Ascending aorta (tissue), 2 donors: ENCODE measurements around the gene ACADSB. TPM values are rescaled to one million over a fixed set of nuclear protein-coding genes. Genes with fewer than 3 reads are reported as not detected.

ENCODE experiments used
- DNase-seq, 2 donors: peaks; one replicate each; pipeline ENCODE4 v3.0.0-alpha.2; 2019; ENCODE audit warnings: low spot score in 2 of 2
- H3K27ac ChIP-seq, 2 donors: fragments of 200-600 bp; sonication (generic); one replicate each; pipeline ENCODE4 v1.5.1; 2016 to 2017; ENCODE audit warnings: mild to moderate bottlenecking in 1 of 2
- H3K27me3 ChIP-seq: fragments of 200-600 bp; sonication (generic); one replicate; pipeline ENCODE4 v1.5.1; 2017
- H3K36me3 ChIP-seq, 2 donors: fragments of 200-600 bp; sonication (generic); one replicate each; pipeline ENCODE4 v1.5.1; 2016
- H3K4me1 ChIP-seq, 2 donors: fragments of 200-600 bp; sonication (generic); one replicate each; pipeline ENCODE4 v1.5.1; 2016 to 2017; ENCODE audit warnings: mild to moderate bottlenecking in 1 of 2
- H3K4me3 ChIP-seq, 2 donors: fragments of 200-600 bp; sonication (generic); one replicate each; pipeline ENCODE4 v1.5.1; 2016 to 2017; ENCODE audit warnings: mild to moderate bottlenecking in 1 of 2
- H3K9me3 ChIP-seq, 2 donors: fragments of 200-600 bp; sonication (generic); one replicate each; pipeline ENCODE4 v1.5.1; 2016
- intact Hi-C: fragments of 100-400 bp; cut with DNase I; formaldehyde crosslinking; loops from one replicate; pipeline ENCODE4 v1.15.1; 2023
- total RNA-seq: library from RNA; depleted of rRNA; stranded (reverse); fragments of >200 nt; gene quantifications from one replicate; pipeline ENCODE4 v1.1.0, GENCODE V29; 2016
- TF ChIP-seq, protein P1 (sequence below), 3 experiments: fragments of 200-600 bp in 2 of 3; fragments of 450-650 bp in 1 of 3; sonication (generic) in 2 of 3; IDR thresholded peaks; one replicate each; pipeline ENCODE4 v1.5.1; 2016 to 2019; ENCODE audit warnings: antibody characterized with exemption in 3 of 3, mild to moderate bottlenecking in 1 of 3, moderate library complexity in 1 of 3

The ACADSB gene
- total RNA-seq, 1 donor from 2014 or later, result 1.8 TPM

DNA sequence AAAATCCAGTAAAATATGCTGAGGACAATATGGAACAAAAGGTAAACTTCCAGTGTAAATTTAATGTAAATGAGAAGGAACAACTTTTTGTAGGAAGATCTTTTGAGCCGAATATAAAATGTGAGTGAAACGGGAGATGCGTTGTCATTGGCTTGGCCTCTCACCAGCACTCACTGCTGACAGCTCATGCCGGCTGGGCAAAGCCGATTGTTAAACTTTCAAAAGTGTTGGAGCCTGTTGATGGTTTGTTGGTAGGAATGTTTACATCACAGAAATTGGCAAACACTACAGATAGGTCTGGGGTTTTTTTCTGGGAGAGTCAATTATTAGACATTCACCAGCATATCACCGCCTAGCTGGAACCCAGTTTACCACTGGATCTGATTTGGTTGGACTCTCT lies 22.5 kb upstream of the ACADSB start:
- DNase-seq, result no peak

DNA sequence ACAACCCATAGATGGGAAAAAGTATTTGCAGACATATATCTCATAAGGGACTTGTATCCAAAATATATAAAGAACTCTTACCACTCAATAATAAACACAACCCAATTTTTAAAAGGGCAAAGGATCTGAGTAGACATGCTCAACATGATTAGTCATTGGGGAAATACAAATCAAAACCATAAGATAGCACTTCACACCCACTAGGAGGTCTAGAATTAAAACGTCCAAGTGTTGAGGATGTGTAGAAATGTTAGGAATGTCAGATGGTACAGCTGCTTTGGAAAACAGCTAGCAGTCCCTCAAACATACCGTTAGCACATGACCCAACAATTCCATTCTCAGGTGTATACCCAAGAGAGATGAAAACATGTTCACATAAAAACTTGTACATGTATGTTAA lies 20.3 kb upstream of the ACADSB start:
- H3K4me1 ChIP-seq, result no peaks in the 10 kb centered on the region
- intact Hi-C loops, result no loop called here
- no peaks in the 10 kb centered on the region for H3K9me3 ChIP-seq
- TF ChIP-seq, protein P1, sequence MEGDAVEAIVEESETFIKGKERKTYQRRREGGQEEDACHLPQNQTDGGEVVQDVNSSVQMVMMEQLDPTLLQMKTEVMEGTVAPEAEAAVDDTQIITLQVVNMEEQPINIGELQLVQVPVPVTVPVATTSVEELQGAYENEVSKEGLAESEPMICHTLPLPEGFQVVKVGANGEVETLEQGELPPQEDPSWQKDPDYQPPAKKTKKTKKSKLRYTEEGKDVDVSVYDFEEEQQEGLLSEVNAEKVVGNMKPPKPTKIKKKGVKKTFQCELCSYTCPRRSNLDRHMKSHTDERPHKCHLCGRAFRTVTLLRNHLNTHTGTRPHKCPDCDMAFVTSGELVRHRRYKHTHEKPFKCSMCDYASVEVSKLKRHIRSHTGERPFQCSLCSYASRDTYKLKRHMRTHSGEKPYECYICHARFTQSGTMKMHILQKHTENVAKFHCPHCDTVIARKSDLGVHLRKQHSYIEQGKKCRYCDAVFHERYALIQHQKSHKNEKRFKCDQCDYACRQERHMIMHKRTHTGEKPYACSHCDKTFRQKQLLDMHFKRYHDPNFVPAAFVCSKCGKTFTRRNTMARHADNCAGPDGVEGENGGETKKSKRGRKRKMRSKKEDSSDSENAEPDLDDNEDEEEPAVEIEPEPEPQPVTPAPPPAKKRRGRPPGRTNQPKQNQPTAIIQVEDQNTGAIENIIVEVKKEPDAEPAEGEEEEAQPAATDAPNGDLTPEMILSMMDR (IDR thresholded peaks at IDR 0.05), result no peak
- H3K27ac ChIP-seq, result no peak overlapping the region
- DNase-seq, result no peak
- H3K36me3 ChIP-seq, result peaks cover 0 to 3% of the 10 kb centered on the region in 2 donors
- H3K27me3 ChIP-seq, result no peaks in the 10 kb centered on the region
- H3K4me3 ChIP-seq, result no peak overlapping the region

More for the DNA sequence above, 22.5 kb upstream of the ACADSB start:
- Histone ChIP-seq H3K36me3 (no peaks in the 10 kb centered on the region), H3K4me1 (no peaks in the 10 kb centered on the region), H3K4me3 (no peak overlapping the region), H3K27ac (no peak overlapping the region), H3K9me3 (no peaks in the 10 kb centered on the region), H3K27me3 (no peaks in the 10 kb centered on the region)
- intact Hi-C loops, result no loop called here
- TF ChIP-seq, protein P1 (IDR thresholded peaks at IDR 0.05), result no peak

DNA sequence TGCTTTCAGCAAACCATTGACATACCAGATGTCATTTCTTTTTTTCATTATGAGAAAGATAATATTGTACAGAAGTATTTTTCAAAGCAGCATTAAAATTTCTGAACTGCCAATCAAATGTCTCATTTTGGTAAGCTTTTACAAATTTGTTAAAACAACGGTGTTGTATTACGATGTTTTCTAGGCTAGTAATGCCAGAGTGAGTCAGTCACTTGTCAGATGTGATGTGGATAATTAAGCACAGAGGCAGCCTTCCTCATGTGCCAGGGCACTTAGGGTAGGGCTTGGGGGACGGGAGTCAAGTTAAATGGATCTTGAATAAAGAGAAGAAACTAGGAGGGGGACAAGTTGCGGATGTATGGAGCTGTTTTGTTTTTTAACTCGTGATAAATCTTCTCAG lies 18.5 kb upstream of the ACADSB start:
- Histone ChIP-seq H3K4me3 (no peak overlapping the region), H3K9me3 (no peaks in the 10 kb centered on the region), H3K36me3 (peaks cover 14 to 21% of the 10 kb centered on the region in 2 donors), H3K27ac (no peak overlapping the region), H3K4me1 (no peaks in the 10 kb centered on the region), H3K27me3 (no peaks in the 10 kb centered on the region)
- intact Hi-C loops, result no loop called here
- no peak for DNase-seq
- TF ChIP-seq, protein P1 (IDR thresholded peaks at IDR 0.05), result no peak

DNA sequence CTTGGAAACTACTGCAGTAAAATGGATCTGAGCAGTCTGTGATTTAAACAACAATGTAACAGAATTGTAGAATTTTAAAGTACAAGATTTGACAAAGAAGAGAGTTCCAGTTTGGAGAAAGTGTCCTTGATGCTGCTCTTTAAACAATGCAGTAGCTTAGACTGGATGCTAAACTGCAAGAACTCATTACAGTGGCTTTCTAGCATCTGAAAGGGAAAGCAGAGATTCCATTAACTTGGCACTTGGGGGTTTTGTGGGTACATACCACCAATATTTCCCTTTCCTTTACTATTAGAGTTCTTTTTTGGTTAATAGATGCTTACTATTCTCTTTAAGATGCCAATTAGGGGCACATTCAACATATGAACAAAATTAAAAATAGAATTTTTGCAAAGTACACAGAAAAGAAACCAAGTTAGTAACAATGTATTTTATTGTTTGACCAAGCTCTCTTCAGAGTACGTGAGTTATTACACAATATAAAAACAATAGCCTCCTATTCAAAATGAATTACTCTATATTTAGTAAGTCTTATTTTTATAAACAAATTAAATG lies 16.7 kb upstream of the ACADSB start:
- Histone ChIP-seq H3K9me3 (no peaks in the 10 kb centered on the region), H3K27me3 (no peaks in the 10 kb centered on the region), H3K36me3 (peaks cover 24 to 34% of the 10 kb centered on the region in 2 donors), H3K27ac (no peak overlapping the region), H3K4me1 (no peaks in the 10 kb centered on the region), H3K4me3 (no peak overlapping the region)
- no peak for DNase-seq
- intact Hi-C loops, result no loop called here
- TF ChIP-seq, protein P1 (IDR thresholded peaks at IDR 0.05), result no peak

DNA sequence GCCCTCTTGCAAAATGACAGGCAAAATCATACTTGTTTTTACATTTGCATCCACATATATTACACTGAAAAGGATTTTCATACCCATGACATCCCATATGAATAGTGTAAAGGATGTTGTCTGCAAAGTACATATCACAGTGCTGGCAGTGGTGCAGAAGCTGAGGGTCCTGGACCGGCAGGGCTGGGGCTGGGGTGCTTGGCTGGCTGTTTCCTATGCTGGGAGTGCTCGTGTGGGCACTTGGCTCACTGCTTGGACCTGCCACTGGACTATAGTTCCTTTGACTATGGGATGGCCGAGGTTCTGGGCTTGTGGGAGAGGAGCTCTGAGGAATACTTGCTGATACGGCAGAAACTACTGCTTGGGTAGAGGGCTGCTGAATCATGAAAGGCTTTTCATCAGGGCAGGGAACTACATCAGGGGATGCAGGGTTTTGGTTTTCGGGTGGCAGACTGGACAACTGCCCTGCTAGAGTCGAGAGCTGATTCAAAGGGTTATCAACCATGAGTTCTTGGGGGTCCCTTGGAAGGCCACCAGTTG lies 14.9 kb upstream of the ACADSB start:
- Histone ChIP-seq H3K27me3 (no peaks in the 10 kb centered on the region), H3K4me1 (no peaks in the 10 kb centered on the region), H3K9me3 (no peaks in the 10 kb centered on the region), H3K4me3 (no peak overlapping the region), H3K36me3 (peaks cover 32 to 34% of the 10 kb centered on the region in 2 donors), H3K27ac (no peak overlapping the region)
- TF ChIP-seq, protein P1 (IDR thresholded peaks at IDR 0.05), result no peak
- intact Hi-C loops, result no loop called here
- no peak for DNase-seq
